Measurements from ENCODE around the gene MCHR1.

Gene MCHR1

DNA sequence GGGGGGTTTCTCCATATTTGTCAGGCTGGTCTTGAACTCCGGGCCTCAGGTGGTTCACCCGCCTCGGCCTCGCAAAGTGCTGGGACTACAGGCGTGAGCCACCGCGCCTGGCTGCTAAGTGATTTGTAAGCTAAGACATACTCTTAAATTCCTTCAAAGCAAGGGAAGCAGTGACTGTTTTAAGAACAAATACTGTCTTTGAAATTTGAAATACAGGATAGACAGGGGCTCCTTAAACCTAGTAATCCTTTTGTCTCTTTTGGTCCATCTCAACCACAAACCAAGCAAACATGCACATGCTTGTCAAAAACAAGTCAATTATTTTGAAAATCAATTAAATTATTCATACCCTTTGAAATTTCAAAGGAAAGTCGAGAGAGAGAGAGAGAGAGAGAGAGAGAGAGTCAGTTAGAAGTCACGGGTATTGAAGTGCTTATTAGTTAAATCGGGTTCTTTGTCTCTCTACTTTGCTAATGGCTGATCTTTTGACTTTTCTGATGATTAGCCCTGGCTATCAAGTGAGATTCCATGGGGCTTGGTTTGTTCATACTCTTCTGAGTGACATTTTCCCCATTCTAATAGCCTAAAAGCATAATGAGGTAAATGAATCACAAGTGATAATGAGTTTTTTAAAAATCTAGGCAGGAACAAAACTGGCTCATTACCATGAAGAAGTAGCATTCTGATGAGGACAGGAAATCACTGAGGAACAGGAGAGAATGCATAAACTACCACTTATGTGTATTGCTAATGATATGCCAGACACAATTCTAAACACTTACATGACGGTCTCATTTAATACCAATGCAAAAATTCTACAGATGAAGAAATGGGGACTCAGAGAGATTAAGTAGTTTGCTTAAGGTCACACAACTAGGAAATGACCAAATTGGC is 48.0 kb downstream of the MCHR1 start:
- peak in 2 of 5 donors; percentile 13 to 33 for DNase-seq

DNA sequence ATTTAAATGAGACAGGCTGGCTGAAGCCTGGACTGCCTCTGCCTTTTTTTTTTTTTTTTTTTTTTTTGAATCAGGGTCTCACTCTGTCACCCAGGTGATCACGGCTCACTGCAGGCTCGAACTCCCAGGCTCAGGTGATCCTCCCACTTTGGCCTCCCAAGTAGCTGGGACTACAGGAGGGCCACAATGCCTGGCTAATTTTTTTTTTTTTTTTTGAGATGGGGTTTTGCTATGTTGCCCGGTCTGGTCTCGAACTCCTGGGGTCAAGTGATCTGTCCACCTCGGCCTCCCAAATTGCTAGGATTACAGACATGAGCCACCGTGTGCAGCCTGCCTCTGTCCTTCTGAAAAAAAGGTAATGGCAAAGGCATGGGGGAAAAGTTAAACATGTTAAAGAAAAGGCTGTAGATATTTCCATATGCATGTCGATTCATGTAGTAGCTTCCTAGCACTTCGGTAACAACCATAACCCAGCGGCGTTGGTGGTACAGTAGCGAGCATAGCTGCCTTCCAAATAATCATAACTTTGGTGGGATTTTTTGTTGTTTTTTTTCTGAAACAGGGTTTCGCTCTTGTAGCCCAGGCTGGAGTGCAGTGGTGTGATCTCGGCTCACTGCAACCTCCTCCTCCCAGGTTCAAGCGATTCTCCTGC is 48.8 kb downstream of the MCHR1 start:
- no peak for DNase-seq

DNA sequence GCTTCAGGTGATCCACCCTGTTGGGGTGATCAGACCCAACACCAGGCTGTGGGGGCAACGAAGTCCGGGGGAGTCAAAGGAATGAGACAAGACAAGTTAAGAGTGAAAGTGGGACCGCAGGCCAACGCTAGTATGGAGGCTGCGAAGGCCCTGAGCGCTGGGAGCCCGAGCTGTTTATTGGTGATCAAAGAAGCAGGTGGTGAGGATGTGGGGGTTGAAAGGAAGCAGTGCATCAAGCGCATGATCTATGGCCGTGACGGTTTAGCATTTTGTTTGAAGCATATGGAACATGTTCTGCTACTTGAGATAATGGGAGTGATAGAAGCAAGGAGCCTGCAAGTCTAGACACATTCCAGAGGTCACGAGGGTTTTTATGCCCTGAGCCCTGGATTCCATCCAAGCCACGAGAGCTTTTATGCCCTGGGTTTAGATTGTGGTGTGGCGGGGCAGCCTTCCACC is 49.5 kb downstream of the MCHR1 start:
- peak; percentile 25 to 76 (median 52) for DNase-seq

DNA sequence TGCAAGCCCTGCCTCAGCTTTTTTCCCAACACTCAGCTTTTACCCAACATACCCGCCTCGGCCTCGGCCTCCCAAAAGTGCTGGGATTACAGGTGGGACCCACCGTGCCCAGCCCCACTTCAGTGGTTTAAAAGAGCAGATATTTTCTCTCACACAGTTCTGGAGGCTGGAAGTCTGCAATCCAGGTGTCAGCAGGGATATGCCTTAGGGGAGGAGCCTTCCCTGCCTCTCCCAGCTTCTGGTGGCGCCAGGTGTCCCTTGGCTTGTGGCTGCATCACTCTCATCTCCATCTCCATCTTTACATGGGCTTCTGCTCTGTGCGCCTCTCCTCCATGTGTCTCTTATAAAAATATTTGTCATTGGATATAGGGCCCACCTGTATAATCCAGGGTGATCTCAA is 50.0 kb downstream of the MCHR1 start:
- DNase-seq: no peak

Data from T-helper 1 cell (primary cell).